H1 (cell line): ENCODE measurements around the gene MYO7B. TPM values are rescaled to one million over a fixed set of nuclear protein-coding genes. Genes with fewer than 3 reads are reported as not detected.
A peak's percentile ranks its signal among the peaks of the same experiment; 100 is the strongest.

Experiments
- CTCF ChIA-PET: fragments of 300-600 bp; sonication (Branson Sonifier 250); formaldehyde crosslinking; loops from one replicate; lab custom pipeline; 2021; ENCODE audit not compliant: partially characterized antibody; lab: Charles Lee
- POLR2A ChIA-PET: fragments of 300-600 bp; sonication (Branson Sonifier 250); formaldehyde crosslinking; loops from one replicate; lab custom pipeline; 2021; ENCODE audit warnings: inconsistent platforms; ENCODE audit not compliant: partially characterized antibody; lab: Charles Lee
- DNase-seq, 2 experiments: peaks; one replicate each; pipeline versions ENCODE4 v3.0.0 to v3.0.0-alpha.2; 2010 to 2022; ENCODE audit warnings: low spot score in 2 of 2, low read depth in 1 of 2, mixed read lengths in 1 of 2
- FAIRE-seq: peaks from 2 replicates; lab custom pipeline; 2011; peaks lifted over from hg19 to GRCh38; lab: Jason Lieb, UNC
- H2AFZ ChIP-seq: 2 replicates; pipeline ENCODE4 v1.8.1; 2012; ENCODE audit warnings: low read length, inconsistent platforms
- H2AK5ac ChIP-seq: 2 replicates; pipeline ENCODE4 v1.6.1; 2013; ENCODE audit warnings: low read depth, low read length
- H2BK120ac ChIP-seq: replicated peaks from 2 replicates; pipeline ENCODE3; 2013; ENCODE audit warnings: low read depth, low read length, inconsistent platforms
- H2BK12ac ChIP-seq: 2 replicates; pipeline ENCODE4 v1.6.1; 2013; ENCODE audit warnings: low read depth, low read length
- H2BK15ac ChIP-seq: 2 replicates; pipeline ENCODE4 v1.6.1; 2013; ENCODE audit warnings: low read length
- H2BK20ac ChIP-seq: 2 replicates; pipeline ENCODE4 v1.6.1; 2013; ENCODE audit warnings: low read length
- H2BK5ac ChIP-seq: 2 replicates; pipeline ENCODE4 v1.6.1; 2013; ENCODE audit warnings: low read depth, low read length
- H3K14ac ChIP-seq: 2 replicates; pipeline ENCODE4 v1.6.1; 2013; ENCODE audit warnings: inconsistent platforms; ENCODE audit not compliant: insufficient read length
- H3K18ac ChIP-seq: 2 replicates; pipeline ENCODE4 v1.6.1; 2013; ENCODE audit warnings: low read length; ENCODE audit errors: extremely low read depth
- H3K23ac ChIP-seq: 2 replicates; pipeline ENCODE4 v1.6.1; 2013; ENCODE audit warnings: inconsistent platforms; ENCODE audit not compliant: insufficient read length
- H3K23me2 ChIP-seq: 2 replicates; pipeline ENCODE4 v1.6.1; 2013; ENCODE audit warnings: low read depth, low read length
- H3K27ac ChIP-seq: 2 replicates; pipeline ENCODE4 v1.6.1; 2011; ENCODE audit warnings: low read depth, low read length, inconsistent platforms
- H3K27me3 ChIP-seq, 4 experiments: replicated peaks in 1 of 4; 1 replicate in 1 of 4; 2 replicates in 3 of 4; pipeline versions ENCODE4 v1.6.1 to v1.8.1; 2011 to 2013; ENCODE audit warnings: low read length in 3 of 4, mild to moderate bottlenecking in 3 of 4, inconsistent platforms in 2 of 4, mixed read lengths in 2 of 4, moderate library complexity in 1 of 4; ENCODE audit not compliant: control insufficient read depth in 3 of 4, insufficient read depth in 3 of 4; ENCODE audit errors: extremely low read depth in 1 of 4
- H3K36me3 ChIP-seq, 4 experiments: 2 replicates each; pipeline versions ENCODE4 v1.6.1 to v1.8.1; 2011 to 2013; ENCODE audit warnings: mild to moderate bottlenecking in 4 of 4, low read length in 3 of 4, moderate library complexity in 2 of 4, control low read depth in 1 of 4, inconsistent platforms in 1 of 4; ENCODE audit not compliant: insufficient read depth in 4 of 4, control insufficient read depth in 2 of 4
- H3K4ac ChIP-seq: replicated peaks from 2 replicates; pipeline ENCODE3; 2013; ENCODE audit warnings: low read length, low read depth, mixed read lengths, inconsistent platforms; ENCODE audit not compliant: insufficient read length
- H3K4me1 ChIP-seq, 4 experiments: replicated peaks in 1 of 4; 1 replicate in 1 of 4; 2 replicates in 3 of 4; pipeline versions ENCODE4 v1.6.1 to v1.8.1; 2011 to 2013; ENCODE audit warnings: low read length in 3 of 4, inconsistent platforms in 2 of 4, mixed read lengths in 1 of 4; ENCODE audit not compliant: insufficient read depth in 4 of 4, control insufficient read depth in 3 of 4
- H3K4me2 ChIP-seq, 2 experiments: 2 replicates each; pipeline versions ENCODE4 v1.6.1 to v1.8.1; 2011 to 2013; ENCODE audit warnings: low read depth in 2 of 2, low read length in 2 of 2, control low read depth in 1 of 2, inconsistent platforms in 1 of 2, mild to moderate bottlenecking in 1 of 2; ENCODE audit not compliant: insufficient read depth in 1 of 2
- H3K4me3 ChIP-seq, 4 experiments: fragments of 200-600, 300-600 bp in 1 of 4; sonication (generic), shearing (Covaris generic), sonication (Bioruptor Twin) in 1 of 4; 2 replicates each; pipeline versions ENCODE4 v1.5.1 to v1.8.1; 2011 to 2016; ENCODE audit warnings: low read length in 4 of 4, low read depth in 3 of 4, control low read depth in 2 of 4, inconsistent platforms in 2 of 4, mild to moderate bottlenecking in 2 of 4, mixed read lengths in 1 of 4, moderate library complexity in 1 of 4; ENCODE audit not compliant: insufficient read depth in 2 of 4; ENCODE audit errors: extremely low read depth in 1 of 4
- H3K56ac ChIP-seq: replicated peaks from 2 replicates; pipeline ENCODE3; 2013; ENCODE audit warnings: low read depth, mild to moderate bottlenecking, mixed read lengths, low read length, inconsistent platforms; ENCODE audit not compliant: insufficient read length
- H3K79me1 ChIP-seq: 2 replicates; pipeline ENCODE4 v1.6.1; 2013; ENCODE audit warnings: low read depth, low read length, control low read depth
- H3K79me2 ChIP-seq, 2 experiments: 2 replicates each; pipeline versions ENCODE4 v1.6.1 to v1.8.1; 2012 to 2013; ENCODE audit warnings: low read length in 2 of 2, mild to moderate bottlenecking in 2 of 2, inconsistent platforms in 1 of 2; ENCODE audit not compliant: insufficient read depth in 2 of 2, control insufficient read depth in 1 of 2
- H3K9ac ChIP-seq, 4 experiments: replicated peaks in 1 of 4; 1 replicate in 1 of 4; 2 replicates in 3 of 4; pipeline versions ENCODE4 v1.6.1 to v1.8.1; 2011 to 2013; ENCODE audit warnings: low read depth in 3 of 4, low read length in 3 of 4, control low read depth in 2 of 4, mild to moderate bottlenecking in 2 of 4, moderate library complexity in 2 of 4, inconsistent platforms in 1 of 4; ENCODE audit errors: extremely low read depth in 1 of 4
- H3K9me3 ChIP-seq, 2 experiments: 2 replicates each; pipeline versions ENCODE4 v1.6.1 to v1.8.1; 2012 to 2013; ENCODE audit warnings: mild to moderate bottlenecking in 2 of 2, moderate library complexity in 2 of 2, control low read depth in 1 of 2, inconsistent platforms in 1 of 2, low read depth in 1 of 2, low read length in 1 of 2, mixed read lengths in 1 of 2; ENCODE audit not compliant: insufficient read depth in 2 of 2
- H4K20me1 ChIP-seq, 2 experiments: replicated peaks in 1 of 2; 2 replicates each; pipeline versions ENCODE3 to v1.8.1; 2011 to 2013; ENCODE audit warnings: inconsistent platforms in 2 of 2, low read length in 2 of 2, mild to moderate bottlenecking in 1 of 2; ENCODE audit not compliant: insufficient read depth in 2 of 2, control insufficient read depth in 1 of 2
- H4K5ac ChIP-seq: 2 replicates; pipeline ENCODE4 v1.6.1; 2013; ENCODE audit warnings: low read length, low read depth, mixed read lengths, inconsistent platforms; ENCODE audit not compliant: insufficient read length
- H4K8ac ChIP-seq: 2 replicates; pipeline ENCODE4 v1.8.0; 2013; ENCODE audit warnings: mild to moderate bottlenecking, moderate library complexity, low read length, inconsistent platforms; ENCODE audit not compliant: insufficient read depth; ENCODE audit errors: extremely low read depth
- H4K91ac ChIP-seq: replicated peaks from 2 replicates; pipeline ENCODE3; 2013; ENCODE audit warnings: low read length, mixed read lengths, inconsistent platforms; ENCODE audit not compliant: insufficient read length
- BRCA1 ChIP-seq: IDR thresholded peaks from 2 replicates; pipeline ENCODE4 v1.6.1; 2012; ENCODE audit warnings: low read depth, low read length, improper control_type of control experiment
- EP300 ChIP-seq, 2 experiments: IDR thresholded peaks; 1 replicate in 1 of 2; 2 replicates in 1 of 2; pipeline ENCODE4 v1.6.1; 2011 to 2012; ENCODE audit warnings: low read depth in 2 of 2, low read length in 2 of 2, mild to moderate bottlenecking in 2 of 2, borderline replicate concordance in 1 of 2, inconsistent platforms in 1 of 2, moderate library complexity in 1 of 2
- GABPA ChIP-seq: IDR thresholded peaks from 2 replicates; pipeline ENCODE4 v1.6.1; 2011; ENCODE audit warnings: mild to moderate bottlenecking, low read length, moderate library complexity, borderline replicate concordance; ENCODE audit not compliant: insufficient read depth
- PHF8 ChIP-seq: fragments of 200-600 bp; sonication (generic); conservative IDR thresholded peaks from 2 replicates; pipeline ENCODE4 v1.7.1; 2012; ENCODE audit warnings: low read depth, mild to moderate bottlenecking, inconsistent platforms, low read length, moderate library complexity
- SAP30 ChIP-seq: fragments of 300-600 bp; sonication (generic); IDR thresholded peaks from 2 replicates; pipeline ENCODE4 v1.7.1; 2012; ENCODE audit warnings: low read length, moderate library complexity, mild to moderate bottlenecking, inconsistent platforms; ENCODE audit not compliant: insufficient read depth, insufficient replicate concordance
- SUZ12 ChIP-seq: fragments of 200-600 bp; sonication (generic); IDR thresholded peaks from 2 replicates; pipeline ENCODE4 v1.6.1; 2012; ENCODE audit warnings: mild to moderate bottlenecking, inconsistent platforms, low read length, moderate library complexity, mixed read lengths
- TEAD4 ChIP-seq: IDR thresholded peaks from 2 replicates; pipeline ENCODE4 v1.6.1; 2012; ENCODE audit warnings: low read depth, low read length, inconsistent platforms, mixed read lengths
- ZNF274 ChIP-seq: IDR thresholded peaks from 2 replicates; pipeline ENCODE4 v1.7.0; 2012; ENCODE audit warnings: low read length, borderline replicate concordance; ENCODE audit errors: extremely low read depth
- WGBS, 2 experiments: shearing (Covaris generic) in 1 of 2; methylation state at CpG; one replicate each; pipeline versions ENCODE4 v1.1.6 to v1.1.7; 2013 to 2015; ENCODE audit warnings: low lambda C conversion rate in 2 of 2, mixed read lengths in 2 of 2, inconsistent platforms in 1 of 2, low coverage in 1 of 2, missing lambda C conversion rate in 1 of 2; ENCODE audit not compliant: insufficient replicate concordance in 2 of 2, insufficient coverage in 1 of 2, insufficient read length in 1 of 2; ENCODE audit errors: extremely low coverage in 1 of 2, missing lambda C conversion rate in 1 of 2; 5-methylcytosine and 5-hydroxymethylcytosine counted together
- polyA plus RNA-seq, 7 experiments: library from polyadenylated mRNA; depleted of rRNA in 3 of 7; stranded (reverse) in 5 of 7; unstranded in 2 of 7; fragments of >200 nt in 5 of 7; fragments of 200-250 nt in 2 of 7; gene quantifications; 1 replicate in 5 of 7; 2 replicates in 1 of 7; 4 replicates in 1 of 7; pipeline versions ENCODE4 v1.2.1 to v1.2.3, GENCODE V29; 2011 to 2013; ENCODE audit warnings: missing spikeins in 2 of 7, mixed read lengths in 2 of 7
- total RNA-seq: library from RNA; stranded (reverse); fragmentation: NEBNext Ultra II Directional; extraction: Animal tissue kit (Norgen Biotek cat#: 25700); gene quantifications from 2 replicates; pipeline ENCODE4 v1.2.1, GENCODE V29; 2021
- TF ChIP-seq, protein P1 (sequence below): IDR thresholded peaks from 2 replicates; pipeline ENCODE4 v1.6.1; 2012; ENCODE audit warnings: low read length, inconsistent platforms

The MYO7B gene
- total and polyA plus RNA-seq, 2 of the 8 experiments (the other 6 are each of a cell fraction or from before 2014, with no cell fraction given) = not detected

- POLR2A ChIA-PET = interaction anchor here (1.0 to 1.2 kb wide), 2 partner anchors 8 to 24 kb away, joined by 3 to 5 read pairs; no protein-coding TSS in a partner anchor
- H2AFZ ChIP-seq = no peak overlapping the region
- no peak for FAIRE-seq
- TF ChIP-seq GABPA (no peak), EP300 (IDR thresholded peaks at IDR 0.05; ENCODE audit: borderline replicate concordance in 1 of 2, low read depth in 2 of 2, low read length in 2 of 2) (no peak), SAP30 (no peak), SUZ12 (no peak), ZNF274 (no peak), TEAD4 (no peak), PHF8 (no peak), BRCA1 (no peak)
- TF ChIP-seq, protein P1, sequence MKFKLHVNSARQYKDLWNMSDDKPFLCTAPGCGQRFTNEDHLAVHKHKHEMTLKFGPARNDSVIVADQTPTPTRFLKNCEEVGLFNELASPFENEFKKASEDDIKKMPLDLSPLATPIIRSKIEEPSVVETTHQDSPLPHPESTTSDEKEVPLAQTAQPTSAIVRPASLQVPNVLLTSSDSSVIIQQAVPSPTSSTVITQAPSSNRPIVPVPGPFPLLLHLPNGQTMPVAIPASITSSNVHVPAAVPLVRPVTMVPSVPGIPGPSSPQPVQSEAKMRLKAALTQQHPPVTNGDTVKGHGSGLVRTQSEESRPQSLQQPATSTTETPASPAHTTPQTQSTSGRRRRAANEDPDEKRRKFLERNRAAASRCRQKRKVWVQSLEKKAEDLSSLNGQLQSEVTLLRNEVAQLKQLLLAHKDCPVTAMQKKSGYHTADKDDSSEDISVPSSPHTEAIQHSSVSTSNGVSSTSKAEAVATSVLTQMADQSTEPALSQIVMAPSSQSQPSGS = no peak
Observed at GRCh38 chr2:127590386-127591190, 55.1 kb downstream of the MYO7B start.

More at GRCh38 chr2:127590386-127591190, 55.1 kb downstream of the MYO7B start:
- H4K20me1 ChIP-seq = no peaks in the 10 kb centered on the region
- 0 out of 2 replicates have a peak overlapping the region, but pooled peaks have one; percentile 61 for H2AK5ac ChIP-seq
- H4K8ac ChIP-seq = no peak overlapping the region
- H3K23ac ChIP-seq = no peak overlapping the region
- H3K9ac ChIP-seq = no peak overlapping the region
- peaks cover 0 to 4% (median 0%) of the 10 kb centered on the region in 4 experiments; a peak in 1 of 7 replicates for H3K4me1 ChIP-seq
- no peak overlapping the region for H3K4me3 ChIP-seq
- H3K14ac ChIP-seq = no peak overlapping the region
- H4K5ac ChIP-seq = no peak overlapping the region
- no peak overlapping the region for H3K27ac ChIP-seq
- H2BK20ac ChIP-seq = no peak overlapping the region
- H4K91ac ChIP-seq = no peak overlapping the region
- no peak overlapping the region for H3K56ac ChIP-seq
- no peaks in the 10 kb centered on the region for H3K79me1 ChIP-seq
- H3K27me3 ChIP-seq = no peaks in the 10 kb centered on the region
- peaks cover 10% of the 10 kb centered on the region; the same call in 1 of the 2 replicates for H3K23me2 ChIP-seq
- no peaks in the 10 kb centered on the region for H3K36me3 ChIP-seq
- no peaks in the 10 kb centered on the region for H3K79me2 ChIP-seq
- no peak overlapping the region for H3K18ac ChIP-seq
- H3K4ac ChIP-seq = no peak overlapping the region
- 91% methylated on average over 8 of the region's 8 CpGs; no CpG with 5 or more reads in 1 of the 2 experiments for WGBS, 2 experiments
- DNase-seq = no peak
- H2BK120ac ChIP-seq = no peak overlapping the region
- H3K9me3 ChIP-seq = no peaks in the 10 kb centered on the region
- H2BK12ac ChIP-seq = no peak overlapping the region
- CTCF ChIA-PET = interaction anchor here (0.6 to 7.0 kb wide), 50 partner anchors 8 to 291 kb away, joined by 3 to 160 read pairs (median 6); partner anchors contain the start of genes GPR17 and LIMS2
- no peak overlapping the region for H2BK5ac ChIP-seq
- no peak overlapping the region for H2BK15ac ChIP-seq
- H3K4me2 ChIP-seq = no peak overlapping the region
